CD4-positive, alpha-beta T cell treated with Interleukin-4 for 1 hour (primary cell): ENCODE results near the gene TRIP13.
"Not testable (repeated sequence)": the region's sequence is repeated elsewhere in the genome, so short reads cannot be mapped to it uniquely, and the experiment has no call there.

Experiments used
- DNase-seq, 2 donors: peaks; one replicate each; pipeline ENCODE4 v3.0.0-alpha.2; 2020 to 2022

Gene TRIP13

GRCh38 chr5:873328-873727 is 19.4 kb upstream of the TRIP13 start:
- DNase-seq: no peak

DNA sequence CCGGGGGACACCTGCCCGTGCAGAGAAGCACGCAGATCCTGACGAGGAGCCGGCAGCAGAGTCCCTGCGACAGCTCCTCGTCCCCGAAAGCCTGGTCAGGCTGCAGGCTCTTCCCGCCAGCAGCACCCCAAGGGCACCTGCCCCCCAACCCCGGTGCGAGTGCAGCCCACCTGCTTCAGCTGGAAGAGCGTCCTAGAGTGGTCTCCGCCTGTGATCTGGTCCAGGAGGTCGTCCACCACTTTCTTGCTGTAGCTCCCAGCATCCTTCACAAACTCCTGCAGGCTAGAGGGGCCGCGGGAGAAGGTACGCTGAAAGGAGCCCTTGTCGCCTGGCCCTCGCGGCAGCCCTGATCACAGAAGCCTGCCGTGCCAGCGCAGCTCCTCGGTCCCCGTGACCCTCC is 16.8 kb upstream of the TRIP13 start:
- no peak for DNase-seq

DNA sequence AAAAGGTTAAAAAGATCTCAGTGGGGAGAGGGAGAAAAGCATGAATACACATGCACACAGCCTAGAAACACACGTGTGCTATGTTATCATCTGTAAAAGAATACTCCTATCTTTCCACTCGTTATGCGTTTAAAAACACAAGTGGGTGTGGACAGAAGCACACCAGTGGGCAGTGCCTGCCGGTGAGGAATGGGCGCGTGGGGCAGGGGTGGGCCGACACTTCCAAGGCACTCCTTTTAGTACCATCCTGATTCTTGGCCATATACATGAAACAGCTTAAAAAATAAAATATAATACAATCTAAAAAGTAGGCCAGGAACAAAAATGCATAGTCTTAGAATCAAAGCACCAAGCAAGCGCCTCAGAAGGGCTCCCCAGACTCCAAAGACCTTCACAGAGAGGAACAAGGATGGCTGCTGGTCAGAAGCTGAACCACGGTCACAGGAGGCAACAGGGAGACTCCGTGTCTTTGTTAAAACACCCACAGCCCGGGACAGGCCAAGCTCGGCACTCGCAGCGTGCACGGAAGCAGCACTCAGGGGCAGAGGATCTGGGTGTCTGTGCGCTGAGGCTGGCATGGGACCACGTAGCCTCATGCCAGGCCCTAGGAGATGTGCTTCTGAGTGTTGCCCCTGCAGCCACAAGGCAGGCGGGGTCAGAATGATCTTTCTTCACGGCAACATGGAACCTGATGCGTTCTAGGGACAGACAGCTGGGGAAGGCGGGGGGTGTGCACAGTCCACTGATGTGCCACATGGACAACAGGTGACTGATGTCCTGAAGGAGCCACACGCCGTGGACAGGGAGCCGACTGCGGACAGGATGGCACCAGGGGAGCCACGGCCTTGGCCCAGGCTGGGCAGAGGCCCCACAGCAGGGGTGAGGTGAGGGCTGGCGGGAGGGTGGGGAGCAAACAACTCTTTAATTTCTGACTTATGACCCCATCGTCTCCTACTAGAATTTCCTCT is 16.0 kb upstream of the TRIP13 start:
- DNase-seq: no peak

- DNase-seq: no peak
Observed at GRCh38 chr5:878125-878524, 14.6 kb upstream of the TRIP13 start.

DNA sequence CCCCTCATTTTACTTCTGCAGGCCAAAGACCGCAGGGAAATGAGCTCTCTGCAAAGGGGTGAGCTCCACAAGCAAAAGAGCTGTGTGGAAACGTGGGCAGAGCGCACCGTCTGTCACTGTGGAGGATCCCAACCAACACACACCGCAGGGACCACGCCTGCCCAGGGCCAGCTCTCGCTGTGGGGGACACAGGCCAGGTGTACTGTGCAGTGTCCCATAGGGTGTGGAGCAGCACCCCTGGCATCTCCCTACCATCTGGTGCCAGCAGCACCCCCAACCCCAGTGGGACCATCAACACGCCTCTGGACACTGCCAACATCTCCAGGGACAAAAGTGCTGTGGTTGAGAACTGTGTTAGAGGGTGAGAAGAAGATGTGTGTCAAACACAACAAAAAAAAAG is 14.0 kb upstream of the TRIP13 start:
- not testable (repeated sequence) for DNase-seq

DNA sequence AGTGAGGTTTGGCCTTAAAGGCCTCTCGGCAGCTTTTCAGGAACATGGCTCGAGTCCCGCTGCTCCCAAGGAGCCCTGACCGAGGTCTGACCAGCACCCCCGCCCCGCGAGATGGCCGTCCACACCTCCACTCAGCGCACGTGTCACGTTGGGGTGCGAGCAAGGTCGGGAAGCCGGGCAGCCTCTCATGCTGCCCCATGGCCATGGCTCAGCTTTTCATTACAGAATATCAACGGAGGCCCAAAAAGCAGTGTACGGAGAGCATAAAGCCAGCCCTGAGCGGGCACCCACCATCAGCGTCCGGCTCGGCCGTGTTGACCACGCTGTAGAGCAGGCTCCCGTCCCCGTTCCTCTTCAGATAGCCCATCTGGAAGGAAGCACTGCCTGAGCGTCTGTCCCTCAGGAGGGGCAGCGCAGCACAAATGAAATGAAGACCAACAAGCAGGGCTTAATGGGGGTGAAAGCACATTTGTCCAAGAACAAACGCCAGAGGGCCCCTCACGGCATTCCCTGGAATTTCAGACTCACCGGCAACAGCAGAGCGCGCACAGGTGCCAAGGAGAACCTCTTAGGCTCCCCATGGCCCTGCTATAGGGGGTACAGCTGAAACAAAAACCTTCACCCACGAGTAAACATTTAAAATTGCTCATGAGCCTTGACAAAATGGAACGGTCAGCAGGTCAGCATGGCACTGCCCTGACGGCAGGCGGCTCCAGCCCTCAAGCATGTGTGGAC is 11.7 kb upstream of the TRIP13 start:
- no peak for DNase-seq

DNA sequence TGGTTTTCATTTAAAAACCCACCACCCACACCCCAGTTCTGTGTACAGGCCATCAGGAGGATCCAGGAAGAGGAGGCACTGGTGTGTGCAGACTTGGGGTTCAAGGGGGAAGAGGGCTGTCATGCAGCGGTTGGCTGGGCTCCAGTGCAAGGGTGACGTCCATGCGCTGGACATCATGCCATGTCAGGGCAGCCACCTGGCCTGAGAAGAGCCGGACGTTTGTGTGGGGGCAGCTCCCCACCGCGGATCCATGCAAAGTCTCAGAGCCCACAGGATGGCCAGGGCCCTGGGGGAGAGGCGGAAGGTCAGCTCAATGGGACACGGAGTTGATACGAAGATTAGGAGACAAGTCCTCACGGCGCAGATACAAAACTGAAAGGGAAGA is 11.1 kb upstream of the TRIP13 start:
- DNase-seq: no peak

- DNase-seq: peak in 1 of 2 donors; percentile 26
Observed at GRCh38 chr5:882253-883183, 10.2 kb upstream of the TRIP13 start.

DNA sequence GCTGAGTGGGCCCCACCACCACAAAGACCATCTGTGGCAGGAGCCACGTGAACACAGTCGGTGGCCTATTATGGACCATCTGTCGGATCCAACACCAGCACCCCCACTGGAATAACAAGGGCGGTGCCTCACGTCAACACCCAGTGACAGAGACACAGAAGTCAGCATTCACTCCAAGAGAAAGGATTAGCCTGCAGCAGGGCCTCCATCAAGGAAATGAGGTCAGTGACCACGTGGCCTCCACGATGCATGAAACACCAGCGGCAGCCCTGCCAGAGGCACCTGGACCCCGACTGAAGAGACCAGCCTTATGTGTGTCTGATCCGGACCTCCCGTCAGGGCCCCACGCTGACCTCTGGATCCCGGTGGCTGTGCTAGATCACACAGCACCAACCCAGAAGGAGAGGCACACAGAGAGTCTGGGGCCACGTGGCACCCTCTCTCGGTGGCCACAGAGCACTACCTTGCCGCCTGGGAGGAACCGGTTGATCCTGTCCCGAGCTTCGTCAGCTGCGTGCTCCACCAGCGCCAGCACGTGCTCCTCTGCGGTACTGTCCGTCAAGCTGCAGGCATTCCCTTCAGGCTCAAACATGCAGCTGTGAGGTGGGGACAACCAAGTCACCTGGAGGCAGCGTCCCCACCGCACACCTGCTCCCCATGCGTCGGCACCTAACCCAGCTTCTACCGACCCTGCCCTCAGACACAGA is 9.1 kb upstream of the TRIP13 start:
- no peak for DNase-seq

DNA sequence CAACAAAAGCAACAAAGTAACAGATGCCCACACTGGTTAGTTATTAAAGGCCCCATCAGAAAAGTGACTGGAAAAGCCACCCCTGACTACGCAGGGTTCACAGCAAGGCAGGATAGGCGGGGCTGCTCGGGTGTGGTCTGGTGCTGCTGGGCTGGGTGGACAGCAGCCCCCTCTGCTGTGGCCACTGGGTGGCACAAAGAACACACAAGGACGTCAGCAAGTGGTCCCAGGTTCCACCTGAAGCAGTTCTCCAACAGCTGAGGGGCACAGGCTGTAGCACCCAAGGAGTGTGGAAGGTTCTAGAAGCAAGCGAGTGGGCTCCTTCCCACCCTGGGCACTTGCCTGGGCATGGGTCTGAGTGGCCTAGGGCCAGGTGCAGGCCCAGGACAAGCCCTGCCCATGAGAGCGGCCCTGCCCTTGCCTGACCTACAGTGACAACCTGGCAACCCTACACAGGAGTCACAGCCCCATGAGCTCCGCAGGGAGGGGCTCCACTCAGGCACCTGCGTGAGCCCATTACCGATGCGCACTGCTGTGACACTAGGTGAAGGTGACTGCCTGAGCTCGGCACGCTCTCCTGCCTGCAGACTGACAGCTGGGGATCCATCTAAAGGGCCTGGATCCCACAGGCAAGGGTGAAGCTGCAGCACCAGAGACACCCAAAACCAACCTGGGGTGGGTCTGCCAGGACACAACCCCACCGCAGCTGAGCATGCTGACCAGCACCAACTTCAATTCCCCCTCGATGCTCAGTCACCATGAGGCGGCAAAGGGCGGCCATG is 8.1 kb upstream of the TRIP13 start:
- no peak for DNase-seq

DNA sequence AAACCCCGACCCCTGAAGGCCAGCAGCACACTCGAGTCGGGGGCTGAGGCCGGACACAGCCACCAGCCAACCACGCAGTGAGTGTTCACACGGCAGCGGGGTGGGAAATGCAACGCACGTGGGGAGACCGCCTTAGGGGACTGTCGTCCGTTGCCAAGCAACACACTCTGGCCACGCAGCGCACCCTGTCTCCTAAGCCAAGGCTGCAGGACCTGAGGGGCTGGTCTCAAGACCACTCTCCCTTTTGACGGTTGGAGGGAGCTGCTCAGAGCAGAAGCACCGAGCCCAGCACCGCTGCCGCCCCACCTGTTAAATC is 7.6 kb upstream of the TRIP13 start:
- no peak for DNase-seq

DNA sequence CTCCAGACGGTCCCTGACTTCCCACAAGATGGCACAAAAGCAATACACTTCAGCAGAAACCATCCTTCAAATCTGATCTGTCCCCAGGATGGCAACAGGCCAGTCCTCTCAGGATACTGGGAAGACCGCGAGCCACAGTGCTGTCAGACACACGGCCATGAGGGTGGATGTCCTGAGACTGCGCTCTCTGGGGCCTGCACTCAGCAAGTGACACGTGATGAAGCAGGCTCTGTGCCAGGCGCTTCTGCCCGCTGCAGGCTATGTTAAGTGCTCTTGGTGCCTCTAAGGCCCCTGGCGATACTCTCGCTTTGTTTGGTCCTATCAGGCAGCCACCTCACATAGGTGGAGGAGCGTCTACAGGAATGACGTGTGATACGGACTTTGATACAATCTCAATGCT is 7.2 kb upstream of the TRIP13 start:
- DNase-seq: no peak

GRCh38 chr5:886036-886435 is 6.6 kb upstream of the TRIP13 start:
- no peak for DNase-seq

- no peak for DNase-seq
Observed at GRCh38 chr5:886716-887325, 5.9 kb upstream of the TRIP13 start.

DNA sequence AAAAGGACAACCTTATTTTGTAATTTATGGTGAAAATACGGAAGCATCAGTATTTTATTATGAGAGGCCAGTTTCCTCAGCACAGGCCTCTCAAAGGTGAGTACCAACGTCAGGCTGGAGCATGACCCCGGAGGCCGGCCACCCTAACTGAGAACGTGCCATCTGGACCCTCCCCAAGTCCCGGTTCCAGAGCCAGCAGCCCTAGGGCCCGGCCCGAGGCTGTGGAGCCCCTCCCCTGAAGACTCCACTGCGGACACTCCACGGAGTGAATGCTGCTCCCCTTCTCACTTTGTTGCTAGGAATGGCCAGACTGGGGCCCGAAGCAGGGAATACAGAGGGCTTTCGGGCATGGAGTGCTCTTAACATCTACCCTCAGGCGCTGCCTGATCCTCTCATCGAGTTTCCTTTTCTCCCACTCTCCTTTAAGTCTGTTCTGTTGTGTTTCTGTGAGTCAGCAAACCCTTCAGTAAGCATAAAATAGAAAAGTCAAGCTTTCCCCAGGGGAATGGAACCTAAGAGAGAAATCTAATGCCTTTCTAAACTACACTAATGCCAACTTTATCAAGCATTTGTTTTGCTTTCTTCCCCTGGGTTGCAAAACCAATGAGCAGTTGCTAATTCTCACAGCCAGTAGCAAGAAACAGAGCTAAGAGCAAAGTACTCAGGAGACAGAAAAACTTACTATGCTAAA is 4.6 kb upstream of the TRIP13 start:
- no peak for DNase-seq

DNA sequence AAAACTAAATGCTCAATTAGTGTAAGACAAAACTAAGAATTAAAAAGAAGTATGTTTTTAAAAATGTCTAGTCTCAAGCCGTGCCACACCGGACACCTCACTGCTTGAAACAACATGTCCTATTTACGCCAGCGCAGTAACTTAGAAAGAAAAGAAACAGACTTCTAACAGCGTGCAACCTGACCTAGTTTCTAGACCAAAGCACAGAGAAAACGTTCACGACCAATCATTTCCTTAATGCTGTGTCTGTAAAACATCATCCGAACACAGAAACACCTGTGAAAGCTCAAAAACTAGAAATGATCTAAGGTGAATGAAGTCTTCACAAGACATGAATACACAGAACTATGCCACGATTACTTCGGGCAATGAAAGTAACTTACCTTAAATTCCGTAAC is 4.0 kb upstream of the TRIP13 start:
- DNase-seq: no peak

GRCh38 chr5:889075-889710 is 3.5 kb upstream of the TRIP13 start:
- DNase-seq: no peak

DNA sequence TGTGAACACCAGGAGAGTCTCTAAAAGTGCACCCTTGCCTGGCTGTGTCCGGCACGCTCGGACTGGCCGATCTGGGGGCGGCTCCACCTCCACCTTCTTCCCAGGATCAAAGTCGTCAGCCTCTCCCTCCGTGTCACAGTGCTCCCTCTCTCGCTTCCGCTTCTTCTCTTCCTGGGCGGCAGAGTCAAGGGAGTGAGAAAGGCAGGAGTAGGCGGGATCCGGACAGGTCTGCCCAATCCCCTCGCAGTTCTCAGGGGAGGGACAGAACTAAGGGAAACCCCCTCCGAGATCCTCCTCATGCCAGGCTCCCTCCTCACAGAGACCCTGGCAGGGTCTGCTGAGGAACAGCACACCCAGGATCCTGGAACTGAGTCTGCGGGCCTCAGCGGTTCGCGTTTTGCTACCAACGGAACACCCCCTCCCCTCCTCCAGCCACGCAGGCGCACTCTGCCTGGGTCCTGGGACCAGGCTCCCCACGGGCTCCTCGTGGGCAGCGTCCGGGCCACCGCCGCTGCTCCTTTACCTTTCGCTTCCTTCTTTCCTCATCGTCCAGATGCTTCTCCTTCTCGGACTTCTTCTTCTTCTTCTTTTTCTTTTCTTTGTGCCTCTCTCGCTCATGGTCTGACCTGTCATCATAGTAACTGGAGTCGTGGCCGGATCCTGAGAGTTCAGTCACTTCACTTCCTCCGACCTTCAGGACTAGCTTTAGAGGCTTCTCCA is 1.4 kb upstream of the TRIP13 start:
- DNase-seq: no peak

- no peak for DNase-seq
Observed at GRCh38 chr5:891837-892393, 769 bp upstream of the TRIP13 start.
